HG03025 (cell line): Measurements from ENCODE around the gene BABAM2.
"Not testable (repeated sequence)": the region's sequence is repeated elsewhere in the genome, so short reads cannot be mapped to it uniquely, and the experiment has no call there.

ENCODE experiments used
- ATAC-seq: cut with Tn5 transposase; IDR thresholded peaks from one replicate; pipeline ENCODE4 v1.9.1; 2021; ENCODE audit warnings: mild to moderate bottlenecking, moderate library complexity; ENCODE audit not compliant: unreplicated experiment, low FRiP score

The BABAM2 gene

DNA sequence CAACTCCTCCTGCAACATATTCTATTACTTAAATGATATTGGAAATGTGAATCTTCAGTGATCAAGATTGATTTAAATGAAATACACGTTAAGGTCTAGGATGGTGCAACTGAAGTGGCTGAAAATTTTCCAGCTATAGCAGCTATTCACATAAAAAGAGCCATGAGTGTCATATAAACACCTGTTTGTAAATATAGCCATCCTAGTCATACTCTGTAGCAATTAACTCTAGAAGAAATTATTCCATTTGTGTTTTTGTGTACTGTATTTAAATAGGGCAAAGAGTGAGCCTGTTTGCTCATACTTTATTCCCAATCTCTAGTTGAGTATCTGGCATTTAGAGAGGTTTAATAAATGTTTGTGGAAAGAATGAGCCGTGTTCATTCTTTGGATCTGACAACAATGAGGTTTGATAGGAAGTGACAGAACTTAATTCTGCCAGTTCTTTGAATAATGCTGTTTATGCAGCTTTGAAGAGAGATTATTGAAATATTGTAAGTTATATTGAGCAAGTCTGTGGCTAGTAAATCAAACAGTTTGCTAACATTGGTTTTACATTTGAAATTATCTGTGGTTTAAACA, 49.7 kb downstream of the BABAM2 start:
- no peak for ATAC-seq

DNA sequence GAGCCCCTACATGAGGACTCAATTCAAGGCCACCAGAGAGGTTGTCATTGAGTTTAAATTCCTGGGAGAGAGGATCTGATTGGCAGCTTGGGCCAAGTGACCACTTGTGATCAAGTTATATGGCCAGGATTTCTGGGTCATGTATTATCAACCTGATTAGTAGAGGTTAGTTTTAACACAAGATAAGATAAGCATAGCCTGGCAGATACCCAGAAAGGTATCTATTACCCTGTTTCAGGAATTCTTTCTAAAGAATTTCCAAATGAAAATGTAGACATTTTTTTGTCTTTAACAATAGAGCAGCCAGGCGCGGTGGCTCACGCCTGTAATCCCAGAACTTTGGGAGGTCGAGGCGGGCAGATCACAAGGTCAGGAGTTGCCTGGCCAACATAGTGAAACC, 50.5 kb downstream of the BABAM2 start:
- no peak for ATAC-seq

DNA sequence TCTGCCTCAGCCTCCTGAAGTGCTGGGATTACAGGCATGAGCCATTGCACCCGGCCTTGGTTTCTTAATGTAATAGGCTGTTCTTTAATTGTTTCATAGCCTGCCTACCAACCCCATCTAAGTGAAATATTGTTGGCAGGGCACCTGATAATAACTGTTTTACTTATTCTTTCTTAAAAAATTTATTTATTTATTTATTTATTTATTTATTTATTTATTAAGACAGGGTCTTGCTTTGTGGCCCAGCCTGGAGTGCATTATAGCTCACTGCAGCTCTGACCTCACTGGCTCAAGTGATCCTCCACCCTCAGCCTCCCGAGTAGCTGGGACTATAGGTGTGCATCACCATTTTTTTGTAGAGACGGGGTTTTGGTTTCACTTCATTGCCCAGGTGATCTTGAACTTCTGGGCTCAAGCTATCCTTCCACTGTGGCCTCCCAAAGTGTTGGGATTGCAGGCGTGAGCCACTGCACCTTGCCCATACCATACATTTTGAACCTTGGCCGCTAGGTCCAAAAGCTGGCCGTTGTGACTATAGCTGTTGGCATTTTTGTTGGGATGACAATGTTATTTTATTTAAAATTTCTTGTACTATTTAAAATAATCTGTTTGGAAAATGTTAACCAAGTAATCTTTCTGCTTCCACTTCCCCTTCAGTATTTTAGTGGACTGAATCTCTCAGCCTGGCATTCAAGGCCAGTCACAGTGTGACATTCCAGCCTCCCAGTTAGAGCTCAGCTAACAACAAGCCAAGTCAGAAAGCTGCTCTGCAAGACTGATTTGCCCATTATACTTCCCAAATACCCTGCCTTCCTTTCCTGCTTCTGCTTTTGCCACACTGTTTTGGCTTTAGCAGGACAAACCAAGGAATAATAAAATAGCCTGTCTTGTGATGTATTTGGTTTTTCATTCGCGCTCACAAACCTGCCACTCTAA, 52.4 kb downstream of the BABAM2 start:
- no peak for ATAC-seq

DNA sequence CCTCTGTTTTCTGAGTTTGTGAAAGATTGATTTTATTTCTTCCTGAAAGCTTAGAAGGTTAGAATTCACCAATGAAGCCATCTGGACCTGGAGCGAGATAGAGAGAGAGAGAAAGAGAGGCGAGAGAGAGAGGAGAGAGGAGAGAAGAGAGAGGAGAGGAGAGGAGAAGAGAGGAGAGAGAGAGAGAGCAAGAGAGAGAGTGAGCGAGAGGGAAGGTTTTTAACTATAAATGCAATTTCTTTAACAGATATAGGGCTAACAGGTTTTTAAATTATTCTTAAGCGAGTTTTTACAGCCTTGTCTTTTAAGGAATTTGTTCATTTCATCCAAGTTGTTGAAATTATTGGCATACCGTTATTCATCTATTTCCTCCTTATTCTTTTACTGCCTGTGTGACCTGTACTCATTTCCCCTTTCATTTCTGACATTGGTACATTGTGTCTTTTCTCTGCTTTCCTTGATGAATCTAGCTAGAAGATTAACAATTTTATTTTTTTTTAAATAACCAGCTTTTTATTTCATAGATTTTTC, 56.1 kb downstream of the BABAM2 start:
- no peak for ATAC-seq

DNA sequence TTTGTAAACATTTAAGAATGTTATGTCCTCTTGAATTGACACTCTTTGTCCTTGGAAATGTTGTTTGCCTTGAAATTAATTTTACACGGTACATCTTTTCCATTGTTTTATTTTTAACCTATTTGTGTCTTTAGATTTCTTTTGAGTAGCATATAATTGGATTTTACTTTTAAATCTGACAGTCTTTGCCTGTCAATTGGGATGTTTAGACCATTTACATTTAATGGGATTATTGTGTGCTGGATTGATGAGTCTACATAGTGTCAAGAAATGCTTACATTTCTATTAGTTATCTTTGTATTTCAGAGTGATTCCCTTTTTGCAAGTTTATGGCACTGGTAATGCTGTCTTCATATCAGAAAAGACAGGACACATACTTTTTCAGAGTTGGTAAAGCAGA, 61.5 kb downstream of the BABAM2 start:
- no peak for ATAC-seq

DNA sequence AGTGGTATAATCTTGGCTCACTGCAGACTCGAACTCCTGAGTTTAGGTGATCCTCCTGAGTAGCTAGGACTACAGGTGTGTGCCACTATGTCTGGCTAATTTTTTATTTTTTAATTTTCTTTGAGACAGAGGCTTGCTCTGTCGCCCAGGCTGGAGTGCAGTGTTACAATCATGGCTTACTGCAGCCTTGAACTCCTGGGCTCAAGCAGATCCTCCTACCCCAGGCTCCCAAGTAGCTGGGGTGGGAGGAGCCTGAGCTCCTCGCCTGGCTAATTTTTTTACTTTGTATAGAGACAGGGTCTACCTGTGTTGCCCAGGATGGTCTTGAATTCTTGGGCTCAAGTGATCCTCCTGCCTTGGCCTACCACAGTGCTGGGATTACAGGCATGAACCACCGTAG, 62.5 kb downstream of the BABAM2 start:
- no peak for ATAC-seq

DNA sequence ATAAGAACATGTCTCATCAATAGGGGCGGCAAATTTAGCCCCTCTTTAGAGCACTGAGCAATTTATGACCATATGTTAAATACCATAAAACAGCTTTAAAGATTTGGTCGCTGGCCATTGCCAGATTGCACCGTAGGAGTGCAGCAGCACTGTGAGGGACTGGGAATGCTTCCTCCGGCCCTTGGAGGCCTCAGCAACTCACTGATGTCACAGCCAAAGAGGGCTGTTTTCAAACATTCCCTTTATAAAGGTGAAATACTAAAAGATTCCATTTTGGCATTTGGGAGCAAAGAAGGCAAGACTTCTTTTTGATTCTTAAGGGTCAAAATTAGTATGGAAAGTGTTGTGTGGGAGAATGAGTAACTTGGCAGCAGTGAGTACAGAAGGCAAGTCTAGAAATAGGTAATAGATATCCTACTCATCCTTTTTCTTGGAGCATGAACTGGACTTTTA, 63.7 kb downstream of the BABAM2 start:
- no peak for ATAC-seq

DNA sequence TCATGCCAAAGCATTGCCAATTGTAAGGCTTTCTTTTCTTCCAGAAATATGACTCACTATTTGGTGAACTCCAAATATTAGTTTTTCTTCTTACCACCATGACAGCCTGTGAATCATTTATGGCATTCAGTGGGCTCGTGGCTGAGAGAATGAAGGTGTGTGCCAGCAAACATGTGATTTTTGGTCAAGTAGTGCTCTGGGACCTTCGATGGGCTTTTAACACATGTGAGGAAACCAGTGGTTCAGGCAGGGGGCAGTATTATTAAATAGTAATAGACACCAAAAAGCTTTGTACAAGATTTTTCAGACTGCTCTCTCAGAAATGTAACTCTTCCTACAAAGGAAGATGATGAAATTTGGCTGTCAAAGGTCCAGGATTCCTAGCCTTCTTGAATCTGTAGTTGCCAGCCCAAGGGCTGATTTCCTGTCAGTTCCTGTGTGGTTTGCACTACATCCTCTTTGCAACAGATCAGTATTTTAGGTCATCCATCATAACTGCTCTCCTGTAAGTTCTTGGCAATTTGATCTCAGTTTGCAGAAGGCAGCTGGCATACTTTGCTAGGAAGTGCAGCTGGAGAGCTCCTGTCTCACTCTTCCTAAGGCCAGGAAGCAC, 64.3 kb downstream of the BABAM2 start:
- no peak for ATAC-seq

DNA sequence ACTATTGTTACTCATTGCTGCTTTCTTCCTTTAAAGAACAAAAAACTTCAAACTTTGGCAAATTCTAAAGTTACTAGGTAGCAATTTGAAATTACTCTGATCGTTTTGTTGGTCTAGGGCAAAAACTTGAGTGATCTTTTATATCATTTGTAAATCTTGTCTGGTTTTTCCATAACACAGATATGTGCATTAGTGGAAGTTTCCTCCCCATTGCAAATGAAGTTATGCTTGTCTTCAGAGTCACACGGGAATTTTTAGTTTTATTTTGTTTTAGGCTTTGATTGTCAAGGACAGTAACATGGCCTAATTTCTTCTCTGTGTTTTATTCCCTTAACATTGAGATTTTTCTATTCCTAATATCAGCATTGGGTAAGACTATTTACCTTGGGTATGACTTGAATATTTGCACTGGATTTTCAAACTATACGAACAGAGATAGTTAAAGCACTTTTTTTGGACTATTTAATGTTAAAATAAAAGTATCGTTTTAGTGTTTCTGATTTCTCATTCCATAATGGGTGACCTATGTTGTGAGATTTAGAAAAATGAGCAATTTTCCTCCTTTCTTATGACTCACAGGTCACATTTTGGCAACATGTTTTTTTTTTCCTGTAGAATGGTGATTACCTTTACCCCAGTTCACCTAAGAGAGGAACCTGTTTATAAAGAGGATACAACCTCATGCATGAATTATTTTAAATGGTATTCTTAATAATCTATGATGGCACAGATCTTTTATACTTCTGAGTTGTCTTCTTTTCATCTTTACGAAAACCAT, 65.0 kb downstream of the BABAM2 start:
- ATAC-seq, result no peak

DNA sequence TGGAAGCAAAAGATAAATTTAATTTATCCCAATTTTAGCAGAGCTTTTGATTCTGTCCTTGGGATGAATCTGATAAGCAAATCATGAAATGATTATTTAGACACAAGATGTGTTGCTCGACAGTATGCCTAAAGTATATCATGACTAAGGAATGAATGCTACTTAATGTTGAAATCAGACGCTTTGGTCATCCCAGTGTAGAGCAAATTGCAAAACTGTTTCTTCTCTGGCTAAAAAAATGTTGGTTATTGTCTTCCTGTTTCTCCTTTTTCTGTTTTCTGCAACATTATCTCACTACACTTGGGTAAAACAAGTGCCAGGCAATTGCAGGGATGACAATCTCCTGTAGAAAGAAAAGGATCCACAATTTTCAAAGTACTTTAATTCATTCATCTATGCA, 66.4 kb downstream of the BABAM2 start:
- ATAC-seq, result no peak

DNA sequence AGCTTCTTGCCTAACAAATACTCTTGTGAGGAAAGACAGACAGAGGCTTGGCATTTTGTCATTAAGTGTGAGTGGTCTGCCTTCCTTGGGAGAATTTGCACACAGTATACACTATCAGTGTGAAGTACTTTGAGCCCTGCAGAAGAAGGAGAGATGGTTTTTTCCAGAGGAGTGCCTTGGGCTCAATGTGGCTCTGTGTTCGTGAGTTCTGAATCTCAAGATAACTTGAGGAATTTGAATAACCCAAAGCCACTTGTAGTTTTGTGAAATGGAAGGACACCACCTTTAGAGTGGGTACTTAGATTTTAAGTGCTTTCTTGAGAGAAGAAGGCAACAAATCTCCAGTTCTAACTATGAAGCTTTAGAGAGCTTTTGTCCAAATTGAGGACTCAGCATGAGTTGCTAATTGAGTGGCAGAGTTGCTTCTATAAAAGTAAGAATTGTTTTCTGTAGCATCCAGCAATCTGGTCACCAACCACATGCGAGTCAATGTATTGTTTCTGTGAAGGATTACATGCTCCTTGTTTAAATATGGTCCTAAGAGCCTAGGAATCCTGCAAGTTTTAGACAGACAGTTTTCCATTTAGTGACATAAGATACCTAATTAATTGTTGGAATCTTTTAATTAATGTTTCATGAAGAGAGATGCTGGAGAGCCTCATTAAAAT, 68.3 kb downstream of the BABAM2 start:
- no peak for ATAC-seq

DNA sequence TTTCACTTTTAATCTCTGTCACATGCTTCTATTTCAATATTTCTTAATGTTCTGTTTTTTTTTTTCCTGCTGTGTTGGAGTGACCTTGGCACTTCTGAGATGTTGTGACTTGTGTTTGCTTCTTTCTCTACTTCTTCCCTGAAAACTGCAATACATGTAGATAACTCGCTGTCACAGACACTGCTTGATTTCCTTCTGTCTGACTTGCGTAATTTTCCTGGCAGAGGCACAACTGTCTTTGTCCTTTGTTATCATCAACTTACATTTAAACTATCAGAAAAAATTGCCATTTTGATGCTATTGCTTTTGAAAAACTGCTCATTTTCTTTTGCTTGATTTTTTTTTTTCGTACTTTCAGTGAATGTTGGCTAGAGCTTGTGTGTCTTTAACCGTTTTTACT, 69.0 kb downstream of the BABAM2 start:
- no peak for ATAC-seq

DNA sequence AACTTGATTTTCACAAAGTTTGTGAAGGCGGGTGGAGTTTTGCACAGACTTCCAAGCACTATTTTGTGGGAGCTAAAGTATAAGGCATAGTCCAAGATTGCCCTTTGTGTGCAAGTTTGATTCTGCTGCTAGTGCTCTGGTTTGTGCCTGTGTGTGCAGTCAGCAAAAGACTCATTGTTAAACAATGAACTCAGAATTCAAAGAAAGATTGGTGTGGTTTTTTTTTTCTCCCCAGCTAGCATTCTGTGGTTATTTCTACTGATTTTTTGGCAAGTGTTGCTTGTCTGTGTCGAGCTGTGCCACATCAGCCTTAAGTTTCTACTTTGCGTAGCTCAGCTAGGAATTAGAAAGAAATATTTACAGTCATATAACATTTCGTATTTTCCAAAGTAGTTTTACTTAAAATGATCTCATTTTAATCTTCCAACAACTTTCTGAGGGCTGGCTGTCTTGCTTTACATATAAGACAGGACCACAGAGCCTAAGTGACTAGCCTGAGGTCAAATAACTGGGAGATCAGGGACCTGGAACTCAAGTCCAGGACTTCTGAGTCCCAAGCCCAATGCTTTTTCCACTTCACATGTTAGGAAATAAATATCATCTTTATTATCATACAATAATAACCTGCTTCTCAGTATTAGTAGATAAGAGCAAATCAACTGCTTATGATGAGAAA, 69.8 kb downstream of the BABAM2 start:
- no peak for ATAC-seq

DNA sequence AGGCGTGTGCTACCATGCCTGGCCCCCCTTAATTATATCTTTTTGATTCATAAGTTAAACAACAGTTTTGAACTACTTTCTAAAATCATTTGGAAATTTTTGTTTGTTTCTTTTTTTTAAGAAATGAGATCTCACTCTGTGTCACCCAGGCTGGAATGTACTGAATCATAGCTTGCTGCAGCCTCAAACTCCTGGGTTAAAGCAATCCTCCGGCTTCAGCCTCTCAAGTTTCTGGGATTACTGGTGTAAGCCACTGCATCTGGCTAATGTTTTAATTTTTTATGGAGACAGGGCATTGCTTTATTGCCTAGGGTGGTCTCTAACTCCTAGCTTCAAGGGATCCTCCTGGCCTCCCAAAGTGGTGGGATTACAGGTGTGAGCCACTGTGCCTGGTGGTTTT, 71.5 kb downstream of the BABAM2 start:
- no peak for ATAC-seq

DNA sequence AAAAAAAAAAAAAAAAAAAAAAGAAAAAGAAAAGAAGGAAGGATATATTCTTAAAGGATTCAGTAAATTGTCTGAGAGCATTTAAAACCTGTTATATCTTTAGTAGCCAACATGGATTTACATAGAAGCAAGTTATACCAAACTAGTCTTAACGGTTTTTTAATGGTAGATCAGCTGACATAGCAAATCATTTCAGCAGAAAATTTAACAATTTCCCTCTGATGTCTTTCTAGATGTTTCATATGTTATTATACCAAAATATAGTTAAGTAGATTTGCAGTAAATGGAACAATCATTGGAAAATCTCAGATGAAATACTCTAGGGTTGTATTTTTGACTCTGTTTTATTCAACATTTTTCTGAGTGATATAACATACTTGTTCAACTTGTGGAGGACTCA, 72.9 kb downstream of the BABAM2 start:
- no peak for ATAC-seq

DNA sequence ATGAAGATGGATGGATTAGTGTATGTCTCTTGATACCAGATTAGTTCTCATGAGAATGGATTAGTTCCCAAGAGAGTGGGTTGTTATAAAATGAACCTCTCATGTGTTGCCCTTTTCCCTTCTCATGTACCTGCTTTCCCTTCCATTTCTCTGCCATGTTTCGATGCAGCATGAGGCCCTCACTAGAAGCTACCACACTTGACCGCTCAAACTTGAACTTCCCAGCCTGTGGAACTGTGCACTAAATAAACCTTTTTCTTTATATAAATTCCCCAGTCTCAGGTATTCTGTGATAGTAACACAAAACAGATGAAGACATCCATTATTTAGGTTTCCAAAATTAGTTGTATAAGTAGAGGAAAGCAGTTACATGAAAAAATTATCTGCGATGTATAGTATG, 73.5 kb downstream of the BABAM2 start:
- ATAC-seq, result no peak

DNA sequence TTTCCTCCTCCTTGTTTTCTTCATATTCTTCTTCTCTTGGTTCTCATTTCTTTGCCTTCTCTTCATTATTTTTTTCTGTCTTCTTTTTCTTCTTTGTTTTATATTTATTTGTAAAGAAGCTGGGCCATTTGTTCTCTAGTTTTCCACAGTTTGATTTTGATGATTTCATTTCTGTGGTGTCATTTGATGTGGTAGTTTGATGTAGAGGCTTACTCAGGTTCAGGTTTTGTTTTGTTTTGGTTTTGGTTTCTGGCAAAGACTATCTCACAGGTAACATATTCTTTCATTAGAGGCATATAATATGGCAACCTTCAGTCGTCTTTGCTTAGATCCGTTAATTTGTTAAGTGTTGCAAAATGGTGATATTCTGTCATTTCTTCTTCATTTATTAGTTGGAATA, 75.3 kb downstream of the BABAM2 start:
- no peak for ATAC-seq

DNA sequence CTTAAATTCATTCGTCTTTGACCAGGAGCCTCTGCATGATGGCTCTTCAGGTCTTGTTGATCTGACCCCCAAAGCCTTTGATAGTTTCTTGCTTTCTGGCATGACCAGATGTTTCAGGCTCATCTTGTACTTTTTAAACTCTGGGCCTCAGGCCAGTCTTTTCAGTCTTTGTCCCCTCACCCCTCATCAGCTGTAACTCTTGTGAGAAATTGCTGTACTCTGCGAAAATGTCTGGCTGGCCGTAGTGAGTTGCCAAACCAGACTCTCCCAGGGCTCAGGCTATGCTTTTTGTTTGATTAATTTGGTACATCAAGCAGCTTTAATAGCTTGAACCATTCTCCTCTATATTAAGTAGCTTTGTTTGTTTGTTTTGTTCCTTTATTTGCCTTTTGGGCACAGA, 75.9 kb downstream of the BABAM2 start:
- no peak for ATAC-seq

DNA sequence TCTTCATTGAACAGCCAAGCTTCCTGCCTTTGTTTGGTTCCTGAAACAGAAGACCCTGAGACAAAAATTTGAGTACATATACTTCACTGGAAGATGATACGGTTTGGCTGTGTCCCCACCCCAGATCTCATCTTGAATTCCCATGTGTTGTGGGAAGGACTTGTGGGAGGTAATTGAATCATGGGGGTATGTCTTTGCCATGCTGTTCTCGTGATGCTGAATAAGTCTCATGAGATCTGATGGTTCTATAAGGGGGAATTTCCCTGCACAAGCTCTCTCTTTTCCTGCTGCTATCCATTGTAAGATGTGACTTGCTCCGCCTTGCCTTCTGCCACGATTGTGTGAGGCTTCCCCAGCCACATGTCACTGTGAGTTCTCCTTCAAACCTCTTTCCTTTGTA, 76.5 kb downstream of the BABAM2 start:
- no peak for ATAC-seq

DNA sequence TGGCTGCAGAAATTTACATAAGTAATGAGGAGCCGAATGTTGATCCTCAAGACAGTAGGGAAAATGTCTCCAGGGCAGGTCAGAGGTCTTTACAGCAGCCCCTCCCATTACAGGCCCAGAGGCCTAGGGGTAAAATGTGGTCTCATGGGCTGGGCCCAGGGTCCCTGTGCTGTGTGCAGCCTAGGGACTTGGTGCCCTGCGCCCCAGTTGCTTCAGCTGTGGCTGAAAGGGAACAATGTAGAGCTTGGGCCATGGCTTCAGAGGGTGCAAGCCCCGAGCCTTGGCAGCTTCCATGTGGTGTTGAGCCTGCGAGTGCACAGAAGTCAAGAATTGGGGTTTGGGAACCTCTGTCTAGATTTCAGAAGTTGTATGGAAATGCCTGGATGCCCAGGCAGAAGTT, 77.5 kb downstream of the BABAM2 start:
- not testable (repeated sequence) for ATAC-seq
